Body of pancreas (tissue), 4 donors: ENCODE measurements around the gene HTR3E.

Source experiments
- POLR2A ChIP-seq, 3 donors: fragments of 450-650 bp; IDR thresholded peaks; one replicate each; pipeline ENCODE4 v1.6.1; 2016; ENCODE audit warnings: antibody characterized with exemption in 3 of 3, mild to moderate bottlenecking in 2 of 3
- TF ChIP-seq, protein P1 (sequence below), 7 experiments: fragments of 450-650 bp in 4 of 7; fragments of 200-600 bp in 3 of 7; sonication (generic) in 3 of 7; IDR thresholded peaks; one replicate each; pipeline ENCODE4 v1.5.1; 2016 to 2019; ENCODE audit warnings: antibody characterized with exemption in 7 of 7

DNA sequence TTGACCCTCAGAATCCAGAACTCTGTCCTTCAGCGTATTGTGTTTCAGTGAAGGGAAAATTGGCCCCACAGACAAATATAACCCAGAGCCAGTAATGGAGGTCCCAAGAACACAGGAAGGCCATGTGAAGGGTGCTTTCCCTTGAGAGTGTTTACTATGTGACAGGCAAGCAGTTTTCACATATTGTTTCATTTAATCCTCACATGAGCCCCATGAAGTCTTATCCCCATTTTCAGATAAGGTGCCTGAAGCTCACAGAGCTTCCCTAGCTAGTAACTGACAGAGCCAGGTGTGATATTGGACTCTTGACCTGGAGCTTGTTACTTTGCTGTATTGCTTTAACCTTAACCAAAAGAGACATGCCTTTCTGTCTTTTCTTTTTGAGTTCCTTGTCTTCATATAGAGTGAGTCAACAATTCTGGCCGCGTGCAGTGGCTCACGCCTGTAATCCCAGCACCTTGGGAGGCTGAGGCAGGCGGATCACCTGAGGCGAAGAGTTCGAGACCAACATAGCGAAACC lies 48.9 kb downstream of the HTR3E start:
- TF ChIP-seq POLR2A (IDR thresholded peaks at IDR 0.05), result no peak
- TF ChIP-seq, protein P1, sequence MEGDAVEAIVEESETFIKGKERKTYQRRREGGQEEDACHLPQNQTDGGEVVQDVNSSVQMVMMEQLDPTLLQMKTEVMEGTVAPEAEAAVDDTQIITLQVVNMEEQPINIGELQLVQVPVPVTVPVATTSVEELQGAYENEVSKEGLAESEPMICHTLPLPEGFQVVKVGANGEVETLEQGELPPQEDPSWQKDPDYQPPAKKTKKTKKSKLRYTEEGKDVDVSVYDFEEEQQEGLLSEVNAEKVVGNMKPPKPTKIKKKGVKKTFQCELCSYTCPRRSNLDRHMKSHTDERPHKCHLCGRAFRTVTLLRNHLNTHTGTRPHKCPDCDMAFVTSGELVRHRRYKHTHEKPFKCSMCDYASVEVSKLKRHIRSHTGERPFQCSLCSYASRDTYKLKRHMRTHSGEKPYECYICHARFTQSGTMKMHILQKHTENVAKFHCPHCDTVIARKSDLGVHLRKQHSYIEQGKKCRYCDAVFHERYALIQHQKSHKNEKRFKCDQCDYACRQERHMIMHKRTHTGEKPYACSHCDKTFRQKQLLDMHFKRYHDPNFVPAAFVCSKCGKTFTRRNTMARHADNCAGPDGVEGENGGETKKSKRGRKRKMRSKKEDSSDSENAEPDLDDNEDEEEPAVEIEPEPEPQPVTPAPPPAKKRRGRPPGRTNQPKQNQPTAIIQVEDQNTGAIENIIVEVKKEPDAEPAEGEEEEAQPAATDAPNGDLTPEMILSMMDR (IDR thresholded peaks at IDR 0.05), result no peak
